Adipose tissue (tissue), 3 donors: ENCODE results near the gene MIA. TPM values are rescaled to one million over a fixed set of nuclear protein-coding genes. Genes with fewer than 3 reads are reported as not detected.
"Not testable (repeated sequence)": the region's sequence is repeated elsewhere in the genome, so short reads cannot be mapped to it uniquely, and the experiment has no call there.

Experiments used
- H3K27ac ChIP-seq: one replicate; pipeline ENCODE4 v1.5.1; 2013; ENCODE audit warnings: low read depth, low read length
- WGBS, 3 donors: extraction: QIAGEN DNeasy Blood & Tissue Kit; methylation state at CpG; one replicate each; pipeline ENCODE4 v1.1.7; 2013; 5-methylcytosine and 5-hydroxymethylcytosine counted together
- polyA plus RNA-seq, 3 donors: library from polyadenylated mRNA; stranded (reverse); fragments of 200-250 nt; gene quantifications; one replicate each; pipeline ENCODE4 v1.2.3, GENCODE V29; 2013
- donor health status: healthy with polysubstance abuse.
- donor health status: Bipolar disorder and iron deficiency.
- donor health status: healthy.

The MIA gene
- polyA plus RNA-seq, 3 donors: 0.61 to 0.67 TPM; not detected in 1

- H3K27ac ChIP-seq: no peak overlapping the region
- WGBS, 3 donors: 89 to 94% (median 91%) methylated on average over 39 of the region's 39 CpGs
Observed at GRCh38 chr19:40809358-40810086, 34.2 kb downstream of the MIA start.

GRCh38 chr19:40810160-40810559 lies 34.8 kb downstream of the MIA start:
- WGBS, 3 donors: 58 to 77% (median 65%) methylated on average over 9 to 14 of the region's 14 CpGs
- H3K27ac ChIP-seq: no peak overlapping the region

GRCh38 chr19:40810649-40811408 lies 35.5 kb downstream of the MIA start:
- not testable (repeated sequence) for H3K27ac ChIP-seq
- 2 to 12% (median 4%) methylated on average over 45 to 62 of the region's 65 CpGs for WGBS, 3 donors

GRCh38 chr19:40811478-40812341 lies 36.4 kb downstream of the MIA start:
- no peak overlapping the region for H3K27ac ChIP-seq
- WGBS, 3 donors: 19 to 52% (median 25%) methylated on average over 32 to 35 of the region's 35 CpGs

GRCh38 chr19:40812571-40812970 lies 37.2 kb downstream of the MIA start:
- not testable (repeated sequence) for H3K27ac ChIP-seq
- 89 to 90% (median 89%) methylated on average over 7 of the region's 7 CpGs for WGBS, 3 donors

GRCh38 chr19:40813182-40813581 lies 37.9 kb downstream of the MIA start:
- WGBS, 3 donors: 30 to 56% (median 33%) methylated on average over 4 of the region's 4 CpGs
- H3K27ac ChIP-seq: no peak overlapping the region

- 63 to 84% (median 67%) methylated on average over 4 of the region's 4 CpGs for WGBS, 3 donors
- no peak overlapping the region for H3K27ac ChIP-seq
Observed at GRCh38 chr19:40815223-40815622, 39.9 kb downstream of the MIA start.

- WGBS, 3 donors: 21 to 37% (median 26%) methylated on average over 24 to 35 of the region's 36 CpGs
- H3K27ac ChIP-seq: not testable (repeated sequence)
Observed at GRCh38 chr19:40818480-40819399, 43.4 kb downstream of the MIA start.

- 40 to 47% (median 45%) methylated on average over 6 of the region's 6 CpGs for WGBS, 3 donors
Observed at GRCh38 chr19:40819479-40820234, 44.3 kb downstream of the MIA start.

GRCh38 chr19:40822161-40822560 lies 46.8 kb downstream of the MIA start:
- no peak overlapping the region for H3K27ac ChIP-seq
- 88 to 91% (median 90%) methylated on average over 22 of the region's 22 CpGs for WGBS, 3 donors

More at GRCh38 chr19:40819479-40820234, 44.3 kb downstream of the MIA start:
- H3K27ac ChIP-seq: not testable (repeated sequence)

GRCh38 chr19:40822704-40823553 lies 47.6 kb downstream of the MIA start:
- WGBS, 3 donors: 26 to 50% (median 49%) methylated on average over 9 of the region's 9 CpGs
- H3K27ac ChIP-seq: not testable (repeated sequence)

GRCh38 chr19:40824916-40825315 lies 49.6 kb downstream of the MIA start:
- 87 to 90% (median 87%) methylated on average over 16 of the region's 16 CpGs for WGBS, 3 donors
- not testable (repeated sequence) for H3K27ac ChIP-seq

- WGBS, 3 donors: 93 to 100% (median 94%) methylated on average over 3 to 6 of the region's 6 CpGs
- H3K27ac ChIP-seq: not testable (repeated sequence)
Observed at GRCh38 chr19:40825460-40826095, 50.3 kb downstream of the MIA start.

- H3K27ac ChIP-seq: not testable (repeated sequence)
- 82 to 90% (median 86%) methylated on average over 7 to 9 of the region's 14 CpGs for WGBS, 3 donors
Observed at GRCh38 chr19:40826312-40826698, 51.0 kb downstream of the MIA start.

- WGBS, 3 donors: 64 to 91% (median 68%) methylated on average over 29 of the region's 29 CpGs
- H3K27ac ChIP-seq: not testable (repeated sequence)
Observed at GRCh38 chr19:40826699-40827385, 51.5 kb downstream of the MIA start.
